Thymus (tissue), 11 donors: ENCODE measurements around the gene CCL1. TPM values are rescaled to one million over a fixed set of nuclear protein-coding genes. Genes with fewer than 3 reads are reported as not detected.

Experiments used
- DNase-seq, 9 donors: peaks; one replicate each; pipeline ENCODE4 v3.0.0-alpha.2; 2013; ENCODE audit warnings: low spot score in 9 of 9, low read depth in 6 of 9, missing footprints in 1 of 9
- H3K27ac ChIP-seq, 2 donors: one replicate each; pipeline ENCODE4 v1.5.1; 2013; ENCODE audit warnings: control low read depth in 1 of 2, low read depth in 1 of 2, low read length in 1 of 2, mild to moderate bottlenecking in 1 of 2, moderate library complexity in 1 of 2
- H3K27me3 ChIP-seq, 2 donors: one replicate each; pipeline ENCODE4 v1.5.1; 2013; ENCODE audit warnings: low read length in 1 of 2; ENCODE audit not compliant: control insufficient read depth in 2 of 2, insufficient read depth in 1 of 2
- H3K36me3 ChIP-seq, 2 donors: one replicate each; pipeline ENCODE4 v1.5.1; 2013; ENCODE audit warnings: low read length in 1 of 2, mild to moderate bottlenecking in 1 of 2, moderate library complexity in 1 of 2; ENCODE audit not compliant: control insufficient read depth in 2 of 2, insufficient read depth in 2 of 2
- H3K4me1 ChIP-seq, 2 donors: one replicate each; pipeline ENCODE4 v1.5.1; 2013; ENCODE audit warnings: low read length in 2 of 2; ENCODE audit not compliant: control insufficient read depth in 2 of 2, insufficient read depth in 2 of 2
- H3K4me3 ChIP-seq, 2 donors: one replicate each; pipeline ENCODE4 v1.5.1; 2013; ENCODE audit warnings: low read length in 2 of 2, control low read depth in 1 of 2, mild to moderate bottlenecking in 1 of 2
- H3K9me3 ChIP-seq, 2 donors: one replicate each; pipeline ENCODE4 v1.5.1; 2013; ENCODE audit warnings: low read length in 1 of 2, mild to moderate bottlenecking in 1 of 2; ENCODE audit not compliant: control insufficient read depth in 2 of 2, insufficient read depth in 1 of 2
- WGBS: extraction: QIAGEN DNeasy Blood & Tissue Kit; methylation state at CpG from one replicate; pipeline ENCODE4 v1.1.7; 2013; 5-methylcytosine and 5-hydroxymethylcytosine counted together
- polyA plus RNA-seq: library from polyadenylated mRNA; stranded (reverse); fragments of 200-250 nt; gene quantifications from one replicate; pipeline ENCODE4 v1.2.3, GENCODE V29; 2013
- total RNA-seq: library from RNA; stranded (reverse); fragments of 120-200 nt; gene quantifications from one replicate; pipeline ENCODE4 v1.2.4, GENCODE V29; 2013
- donor health status: healthy.

CCL1 gene
- total and polyA plus RNA-seq, 2 donors: 0.71 to 6.2 TPM

DNA sequence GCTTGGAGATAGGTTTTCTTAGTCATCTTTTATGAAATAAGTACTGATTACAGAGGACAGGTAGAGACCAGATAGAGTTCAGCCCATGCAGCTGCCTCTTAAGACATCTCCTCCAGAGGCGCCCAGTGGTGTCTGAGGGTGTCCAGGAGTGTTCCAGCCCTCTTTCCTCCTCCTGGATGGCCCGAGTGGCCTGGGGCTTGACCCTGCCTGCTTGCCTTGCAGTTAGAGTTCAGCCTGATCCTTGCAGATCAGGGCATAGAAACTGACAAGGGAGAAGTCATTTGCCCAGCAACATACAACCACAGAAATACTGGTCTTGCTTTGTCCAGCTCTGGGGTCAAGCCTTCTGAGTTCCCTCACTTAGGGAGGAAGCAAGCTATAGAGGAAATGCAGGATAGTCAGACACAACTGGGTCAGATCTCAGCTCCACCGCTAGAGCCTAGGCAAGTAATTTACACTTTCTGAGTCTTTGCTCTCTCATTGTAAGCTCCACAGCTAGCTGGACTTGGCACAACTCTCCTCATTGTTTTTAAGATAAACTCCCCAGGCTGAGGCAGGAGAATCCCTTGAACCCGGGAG lies 3.6 kb upstream of the CCL1 start:
- DNase-seq: peak in 1 of 9 donors; percentile 28
- Histone ChIP-seq H3K4me3 (no peak overlapping the region), H3K9me3 (no peaks in the 10 kb centered on the region), H3K27me3 (no peaks in the 10 kb centered on the region), H3K4me1 (peaks cover 43 to 74% of the 10 kb centered on the region in 2 donors), H3K27ac (peak overlapping the region in 1 of 2 donors; percentile 56), H3K36me3 (no peaks in the 10 kb centered on the region)
- 84% methylated on average over 4 of the region's 4 CpGs for WGBS

DNA sequence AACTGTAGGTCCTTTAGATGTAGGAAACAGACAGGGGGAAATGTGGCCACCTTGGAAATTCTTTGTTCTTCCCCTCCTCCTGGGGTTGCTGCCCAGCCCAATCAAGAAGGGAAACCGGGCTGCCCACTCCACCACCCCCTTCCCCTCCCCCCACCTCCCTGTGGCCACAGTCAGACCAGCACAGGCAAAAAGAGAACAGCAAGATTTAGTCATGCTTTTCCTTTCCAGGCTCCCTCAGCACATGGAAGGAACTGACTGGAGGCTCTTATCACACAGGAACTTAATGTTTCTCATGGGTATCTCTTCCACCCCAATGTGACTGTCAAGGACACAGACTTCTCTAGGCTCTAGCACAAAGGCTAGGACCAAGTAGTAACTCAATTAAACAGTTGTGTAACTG lies 3.0 kb upstream of the CCL1 start:
- DNase-seq: peak in 1 of 9 donors; percentile 29
- Histone ChIP-seq H3K9me3 (no peaks in the 10 kb centered on the region), H3K27ac (peak overlapping the region; percentile 64 to 80), H3K36me3 (no peaks in the 10 kb centered on the region), H3K4me1 (peaks cover 37 to 74% of the 10 kb centered on the region in 2 donors), H3K4me3 (no peak overlapping the region), H3K27me3 (no peaks in the 10 kb centered on the region)
- WGBS: 4% methylated on average over 1 of the region's 1 CpG

DNA sequence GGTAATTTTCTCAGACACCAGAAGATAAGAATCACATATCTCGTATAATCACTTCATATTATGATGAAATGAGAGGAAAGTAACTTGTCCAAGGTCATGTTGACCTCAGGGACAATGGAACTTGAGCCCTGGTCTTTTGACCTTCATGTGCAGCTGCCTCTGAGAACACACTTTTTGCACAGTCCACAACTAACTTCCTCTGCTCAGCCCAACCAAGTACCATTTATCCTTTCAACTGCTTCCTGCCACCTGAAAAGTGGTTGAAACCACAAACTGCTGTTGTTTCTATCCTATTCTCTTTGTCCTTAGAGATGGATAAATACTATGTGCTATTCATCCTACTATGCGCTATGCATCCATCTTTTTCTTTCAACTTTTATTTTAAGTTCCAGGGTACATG lies 2.3 kb upstream of the CCL1 start:
- peak in 4 of 9 donors; percentile 57 to 83 (median 60) for DNase-seq
- H3K4me3 ChIP-seq: no peak overlapping the region
- 6% methylated on average over 2 of the region's 2 CpGs for WGBS
- no peaks in the 10 kb centered on the region for H3K27me3 ChIP-seq
- H3K27ac ChIP-seq: peak overlapping the region in 1 of 2 donors; percentile 80
- no peaks in the 10 kb centered on the region for H3K9me3 ChIP-seq
- peaks cover 35 to 74% of the 10 kb centered on the region in 2 donors for H3K4me1 ChIP-seq
- H3K36me3 ChIP-seq: no peaks in the 10 kb centered on the region

DNA sequence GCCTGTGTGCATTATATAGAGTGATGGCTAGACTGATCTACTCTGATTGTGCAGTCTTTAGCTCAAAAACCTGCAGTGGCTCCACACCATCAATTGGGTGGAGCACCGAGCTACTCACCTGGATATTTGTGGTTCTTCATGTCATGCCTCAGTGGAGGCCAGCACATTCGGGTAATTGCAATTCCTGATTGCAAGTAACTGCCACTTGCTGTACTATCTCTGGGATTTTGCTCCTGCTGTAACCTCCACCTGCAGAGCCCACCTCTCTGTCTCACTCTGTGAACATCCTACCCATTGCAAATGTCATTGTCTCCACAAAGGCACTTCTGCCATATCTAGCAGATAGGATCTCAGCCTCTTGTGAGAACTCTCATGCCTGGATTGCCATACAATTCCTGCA lies 1.7 kb upstream of the CCL1 start:
- H3K9me3 ChIP-seq: no peaks in the 10 kb centered on the region
- no peaks in the 10 kb centered on the region for H3K36me3 ChIP-seq
- no peak overlapping the region for H3K4me3 ChIP-seq
- no peaks in the 10 kb centered on the region for H3K27me3 ChIP-seq
- peak overlapping the region; percentile 53 to 80 for H3K27ac ChIP-seq
- DNase-seq: peak in 1 of 9 donors; percentile 56
- peaks cover 36 to 72% of the 10 kb centered on the region in 2 donors for H3K4me1 ChIP-seq
- 15% methylated on average over 2 of the region's 2 CpGs for WGBS

DNA sequence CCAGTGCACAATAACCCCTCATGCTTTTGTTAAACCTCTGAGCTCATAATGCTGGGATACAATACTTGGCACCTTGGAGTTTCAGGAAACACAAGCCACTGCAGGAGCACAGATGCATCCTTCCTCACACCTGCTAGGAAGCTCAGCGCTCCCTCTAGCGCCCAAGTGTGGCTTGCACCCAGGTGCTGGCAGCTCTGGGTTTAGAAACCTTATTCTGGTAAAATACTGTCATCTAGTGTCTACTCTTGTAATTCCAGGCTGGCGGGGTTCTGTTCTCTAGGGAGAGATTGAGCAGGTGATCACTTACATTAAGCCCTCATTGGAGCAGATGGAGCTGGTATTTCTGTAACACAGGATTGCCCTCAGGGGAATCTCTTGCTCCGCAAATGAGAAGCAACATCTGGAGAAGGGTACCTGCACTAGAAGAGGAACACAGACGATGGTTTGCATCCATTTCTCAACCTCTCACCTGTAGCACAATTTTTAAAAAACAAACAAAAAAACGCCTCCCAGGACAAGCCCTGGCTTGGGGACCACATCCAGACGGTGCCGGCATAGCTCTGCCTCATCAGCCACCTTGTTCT lies 1.5 kb downstream of the CCL1 start:
- Histone ChIP-seq H3K4me3 (no peak overlapping the region), H3K27ac (no peak overlapping the region), H3K36me3 (no peaks in the 10 kb centered on the region), H3K27me3 (no peaks in the 10 kb centered on the region), H3K9me3 (no peaks in the 10 kb centered on the region), H3K4me1 (peaks cover 26 to 49% of the 10 kb centered on the region in 2 donors)
- 37% methylated on average over 8 of the region's 8 CpGs for WGBS
- peak; percentile 70 to 95 (median 87) for DNase-seq

DNA sequence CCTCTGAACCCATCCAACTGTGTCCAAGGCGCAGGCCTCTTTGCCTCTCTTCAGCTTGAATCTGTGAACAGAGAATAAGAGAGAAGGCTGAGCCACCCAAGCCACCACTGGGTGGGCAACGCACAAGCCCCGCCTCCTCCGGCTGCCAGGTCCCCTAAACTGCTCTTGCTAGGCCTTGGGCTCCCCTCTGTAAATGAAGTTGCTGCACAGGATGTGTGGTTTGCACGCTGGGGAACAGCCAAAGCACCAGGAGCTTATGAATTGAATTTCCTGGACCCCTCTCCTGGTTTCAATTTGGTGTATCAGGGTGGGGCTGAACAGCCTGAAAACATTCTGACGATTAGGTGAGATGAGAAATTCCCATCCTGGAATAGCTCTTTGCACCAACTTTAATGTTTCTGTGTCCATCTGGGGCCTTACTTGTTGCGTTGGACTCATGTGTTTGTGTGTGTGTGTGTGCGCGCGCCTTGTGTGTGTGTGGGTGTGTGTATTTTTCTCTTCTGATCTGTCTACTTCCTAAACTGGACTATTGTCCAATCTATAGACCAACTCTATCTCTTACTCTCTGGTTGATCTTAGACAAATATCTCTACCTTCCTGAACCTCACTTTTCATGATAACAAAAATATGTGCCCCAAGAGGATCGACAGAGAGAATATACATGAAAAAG lies 2.3 kb downstream of the CCL1 start:
- peak in 4 of 9 donors; percentile 51 to 80 (median 53) for DNase-seq
- 50% methylated on average over 11 of the region's 11 CpGs for WGBS

DNA sequence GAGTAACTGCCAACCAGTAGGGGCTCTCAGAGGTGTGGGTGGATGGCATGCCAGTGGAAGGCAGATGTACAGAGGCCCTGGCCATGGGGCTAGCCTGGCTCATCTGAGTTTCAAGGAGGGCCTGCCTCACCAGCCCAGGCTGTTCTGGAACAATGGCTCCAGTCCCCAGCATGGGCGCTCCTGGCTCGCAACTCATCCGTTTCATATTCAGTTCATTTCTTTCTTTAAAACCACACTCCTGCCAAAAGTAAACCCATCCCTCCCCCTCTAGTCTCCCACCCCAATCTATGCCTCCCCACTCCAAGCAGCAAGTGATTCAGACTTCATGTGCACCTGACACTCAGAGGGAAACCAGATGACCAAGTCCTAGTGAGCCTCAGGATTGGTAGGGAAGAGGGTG lies 4.4 kb downstream of the CCL1 start:
- no peak overlapping the region for H3K4me3 ChIP-seq
- DNase-seq: no peak
- 93% methylated on average over 3 of the region's 3 CpGs for WGBS
- H3K4me1 ChIP-seq: peaks cover 9 to 22% of the 10 kb centered on the region in 2 donors
- H3K36me3 ChIP-seq: no peaks in the 10 kb centered on the region
- no peaks in the 10 kb centered on the region for H3K27me3 ChIP-seq
- H3K27ac ChIP-seq: no peak overlapping the region
- H3K9me3 ChIP-seq: no peaks in the 10 kb centered on the region

More for the DNA sequence above, 2.3 kb downstream of the CCL1 start:
- no peaks in the 10 kb centered on the region for H3K36me3 ChIP-seq
- H3K27ac ChIP-seq: peak overlapping the region; percentile 10 to 65
- H3K9me3 ChIP-seq: no peaks in the 10 kb centered on the region
- H3K4me1 ChIP-seq: peaks cover 18 to 41% of the 10 kb centered on the region in 2 donors
- no peak overlapping the region for H3K4me3 ChIP-seq
- H3K27me3 ChIP-seq: no peaks in the 10 kb centered on the region

DNA sequence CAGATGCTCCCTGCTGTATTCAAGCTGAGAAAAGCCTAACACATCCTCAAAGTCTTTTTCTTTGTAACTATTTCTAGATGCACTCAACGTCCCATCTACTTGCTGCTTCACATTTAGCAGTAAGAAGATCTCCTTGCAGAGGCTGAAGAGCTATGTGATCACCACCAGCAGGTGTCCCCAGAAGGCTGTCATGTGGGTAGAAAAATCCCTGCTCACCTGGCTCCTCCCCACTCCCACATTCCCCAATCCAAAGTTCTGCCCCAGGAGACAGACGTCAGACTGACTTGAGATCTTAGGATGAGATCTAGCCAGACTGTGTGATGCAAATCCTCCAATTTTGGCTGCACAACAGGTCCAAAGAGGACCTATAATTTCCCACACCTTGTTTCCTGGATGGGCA lies 5.6 kb downstream of the CCL1 start:
- no peaks in the 10 kb centered on the region for H3K9me3 ChIP-seq
- no peaks in the 10 kb centered on the region for H3K27me3 ChIP-seq
- H3K36me3 ChIP-seq: no peaks in the 10 kb centered on the region
- WGBS: 92% methylated on average over 2 of the region's 2 CpGs
- H3K27ac ChIP-seq: no peak overlapping the region
- no peak for DNase-seq
- H3K4me1 ChIP-seq: peaks cover 9 to 22% of the 10 kb centered on the region in 2 donors
- no peak overlapping the region for H3K4me3 ChIP-seq

DNA sequence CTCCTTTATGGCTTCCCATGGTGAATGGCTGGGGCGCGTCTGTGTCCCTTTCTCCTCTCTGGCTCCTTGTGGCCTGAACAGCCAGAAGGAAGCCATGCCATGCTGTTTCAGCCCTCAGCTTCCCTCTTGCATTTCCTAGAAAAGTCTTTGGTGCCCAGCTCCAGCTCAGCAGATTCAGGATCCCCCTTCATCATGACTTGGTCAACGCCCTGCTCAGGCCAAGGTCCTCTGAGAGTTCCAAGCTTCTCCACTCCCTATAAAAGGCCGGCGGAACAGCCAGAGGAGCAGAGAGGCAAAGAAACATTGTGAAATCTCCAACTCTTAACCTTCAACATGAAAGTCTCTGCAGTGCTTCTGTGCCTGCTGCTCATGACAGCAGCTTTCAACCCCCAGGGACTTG lies 6.8 kb downstream of the CCL1 start, which contains the start of gene CCL13:
Gene CCL13, plus strand, starts transcription at position 287 of the 400 bp plus-strand sequence. Its CDS starts 47 bp downstream, at position 334.
- Histone ChIP-seq H3K36me3 (no peaks in the 10 kb centered on the region), H3K27ac (no peak within 1 kb of the TSS), H3K4me3 (no peak within 1 kb of the TSS), H3K4me1 (peaks cover 9 to 12% of the 10 kb centered on the region in 2 donors), H3K9me3 (no peaks in the 10 kb centered on the region), H3K27me3 (no peaks in the 10 kb centered on the region)
- 99% methylated on average over 5 of the region's 5 CpGs for WGBS
- no peak for DNase-seq
